K562 (cell line): Measurements from ENCODE around the gene SEC14L5. TPM values are rescaled to one million over a fixed set of nuclear protein-coding genes. Genes with fewer than 3 reads are reported as not detected.

ENCODE experiments used
- BHLHE40 ChIP-seq: IDR thresholded peaks from 2 replicates; pipeline ENCODE4 v1.6.1; 2011; ENCODE audit warnings: low read length, improper control_type of control experiment
- BRF1 ChIP-seq: IDR thresholded peaks from 3 replicates; pipeline ENCODE4 v1.6.1; 2011; ENCODE audit warnings: borderline replicate concordance, mild to moderate bottlenecking; ENCODE audit not compliant: insufficient read length; ENCODE audit errors: extremely low read depth
- CBFA2T3 ChIP-seq: fragments of 450-650 bp; IDR thresholded peaks from 2 replicates; pipeline ENCODE4 v1.6.1; 2017
- CBX1 ChIP-seq: sonication (generic); IDR thresholded peaks from 2 replicates; pipeline ENCODE4 v1.6.1; 2016; ENCODE audit warnings: antibody characterized with exemption, low read depth, mild to moderate bottlenecking
- CBX5 ChIP-seq: IDR thresholded peaks from 2 replicates; pipeline ENCODE4 v1.6.1; 2014; ENCODE audit warnings: low read depth, borderline replicate concordance
- DMBX1 ChIP-seq: fragments of 250-450 bp; sonication (Bioruptor Pico); IDR thresholded peaks from 2 replicates; pipeline ENCODE4 v1.8.0; 2022; ENCODE audit warnings: inconsistent platforms, mild to moderate bottlenecking, moderate library complexity, borderline replicate concordance
- MEIS2 ChIP-seq: fragments of 450-650 bp; IDR thresholded peaks from 2 replicates; pipeline ENCODE4 v1.6.1; 2014; ENCODE audit warnings: mild to moderate bottlenecking; ENCODE audit not compliant: partially characterized antibody
- SIN3A ChIP-seq, 2 experiments: fragments of 150-350 bp in 1 of 2; IDR thresholded peaks; 2 replicates each; pipeline ENCODE4 v1.6.1; 2011 to 2016; ENCODE audit warnings: borderline replicate concordance in 2 of 2, low read depth in 2 of 2, low read length in 2 of 2, mild to moderate bottlenecking in 2 of 2, moderate library complexity in 2 of 2; ENCODE audit not compliant: control insufficient read depth in 1 of 2
- SMAD1 ChIP-seq: fragments of 150-350 bp; IDR thresholded peaks from 2 replicates; pipeline ENCODE4 v1.6.1; 2014; ENCODE audit warnings: low read length, low read depth; ENCODE audit not compliant: partially characterized antibody
- SREBF2 ChIP-seq: sonication (generic); formaldehyde crosslinking; IDR thresholded peaks from 2 replicates; pipeline ENCODE4 v1.4.0; 2020; ENCODE audit warnings: mild to moderate bottlenecking, missing genetic modification reagents
- TCFL5 ChIP-seq: fragments of 250-450 bp; sonication (Bioruptor Pico); conservative IDR thresholded peaks from 2 replicates; pipeline ENCODE4 v1.6.1; 2021; ENCODE audit warnings: mild to moderate bottlenecking, moderate library complexity, matching md5 sums
- ZNF3 ChIP-seq: fragments of 250-450 bp; sonication (Bioruptor Pico); IDR thresholded peaks from 2 replicates; pipeline ENCODE4 v1.5.0; 2021; ENCODE audit warnings: mild to moderate bottlenecking, moderate library complexity
- ZNF324 ChIP-seq: fragments of 250-450 bp; sonication (Bioruptor Pico); IDR thresholded peaks from 2 replicates; pipeline ENCODE4 v1.4.0; 2020; ENCODE audit warnings: mild to moderate bottlenecking
- ZNF76 ChIP-seq: fragments of 250-450 bp; sonication (Bioruptor Pico); IDR thresholded peaks from 2 replicates; pipeline ENCODE4 v1.4.0; 2020; ENCODE audit warnings: mild to moderate bottlenecking, moderate library complexity, borderline replicate concordance
- polyA plus RNA-seq, 8 experiments: library from polyadenylated mRNA; depleted of rRNA in 4 of 8; stranded (reverse) in 5 of 8; unstranded in 3 of 8; fragments of >200 nt; fragmentation: Nextera tagmentation in 2 of 8; fragmentation: Illumina TruSeq in 1 of 8; extraction: Ambion mirVana in 2 of 8; extraction: Trizol in 1 of 8; gene quantifications; 2 replicates each; pipeline versions ENCODE4 v1.2.1 to v1.2.3, GENCODE V29; 2011 to 2014; ENCODE audit warnings: inconsistent platforms in 1 of 8, missing spikeins in 1 of 8
- total RNA-seq, 7 experiments: library from RNA; depleted of rRNA in 6 of 7; stranded (reverse); fragments of >200 nt in 6 of 7; fragmentation: Illumina TruSeq in 2 of 7; extraction: Trizol in 2 of 7; gene quantifications; 2 replicates each; pipeline versions ENCODE4 v1.2.1 to v1.2.3, GENCODE V29; 2011 to 2021; ENCODE audit warnings: low replicate concordance in 1 of 7
- TF ChIP-seq, protein P1 (sequence below): fragments of 250-450 bp; sonication (Bioruptor Pico); IDR thresholded peaks from 2 replicates; pipeline ENCODE4 v1.5.0; 2021
- TF ChIP-seq, protein P2 (sequence below), 2 experiments: IDR thresholded peaks in 1 of 2; conservative IDR thresholded peaks in 1 of 2; 2 replicates each; pipeline ENCODE4 v1.6.1; 2016; ENCODE audit warnings: low read depth in 2 of 2, mild to moderate bottlenecking in 1 of 2, missing compliant biosample characterization in 1 of 2, missing genetic modification characterization in 1 of 2, moderate library complexity in 1 of 2
- TF ChIP-seq, protein P3 (sequence below): sonication (generic); formaldehyde crosslinking; IDR thresholded peaks from 2 replicates; pipeline ENCODE4 v1.8.0; 2022; ENCODE audit warnings: mild to moderate bottlenecking, low read depth, missing genetic modification reagents
- TF ChIP-seq, protein P4 (sequence below): sonication (generic); formaldehyde crosslinking; IDR thresholded peaks from 2 replicates; pipeline ENCODE4 v1.8.0; 2023; ENCODE audit warnings: mild to moderate bottlenecking, missing genetic modification reagents

SEC14L5 gene
- total and polyA plus RNA-seq, 9 of the 15 experiments (the other 6 are each of a cell fraction or from before 2014, with no cell fraction given), result 0.11 TPM; not detected in 8

DNA sequence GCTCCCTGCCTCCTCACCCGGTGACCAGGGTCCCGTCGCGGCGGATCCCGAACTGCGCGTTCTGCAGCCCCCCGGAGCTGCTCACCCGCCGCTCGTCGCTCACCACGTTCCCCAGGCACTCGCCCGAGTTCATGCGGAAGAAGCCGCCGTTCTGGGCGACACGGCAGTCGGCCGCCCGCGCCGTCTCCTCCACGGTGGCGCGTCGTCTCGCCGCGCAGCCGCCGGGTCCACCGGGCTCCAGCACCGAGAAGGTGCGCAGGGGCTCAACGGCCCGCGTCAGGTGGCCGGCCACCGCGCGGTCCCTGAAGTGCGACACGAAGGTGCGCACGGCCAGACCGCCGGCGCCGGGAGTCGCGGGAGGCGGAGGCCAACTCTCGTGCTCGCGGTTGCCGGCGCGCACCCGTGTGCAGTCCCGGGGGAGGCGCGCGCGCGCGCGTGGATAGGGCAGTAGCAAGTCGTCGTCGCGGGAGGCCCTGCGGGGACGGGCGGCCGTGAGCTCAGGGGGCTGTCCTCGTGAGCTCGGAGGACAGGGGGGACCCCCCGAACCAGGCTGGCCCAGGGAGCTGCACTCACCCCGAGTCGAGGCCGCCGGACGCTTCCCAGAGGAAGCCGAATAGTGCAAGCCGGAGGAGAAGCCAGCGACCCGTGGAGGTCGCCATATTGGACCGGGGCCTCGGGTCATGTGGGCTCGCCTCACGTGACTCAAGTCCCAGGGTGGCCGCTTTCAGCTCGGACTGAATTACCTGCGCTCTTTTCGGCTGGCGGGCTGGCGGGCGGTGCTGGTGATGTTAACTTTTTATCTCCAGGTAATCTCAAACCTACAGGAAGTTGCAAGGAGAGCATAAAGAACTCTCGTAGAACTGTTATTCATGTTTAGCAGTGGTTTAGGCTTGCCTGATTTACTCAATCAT, 75.4 kb downstream of the SEC14L5 start, which contains the start of gene NAGPA (continued):
- TF ChIP-seq BRF1 (no peak), DMBX1 (CRISPR knock-in tag) (no peak), TCFL5 (no peak), SMAD1 (no peak), SIN3A (IDR thresholded peaks at IDR 0.05; ENCODE audit: borderline replicate concordance in 2 of 2, control insufficient read depth in 1 of 2, low read depth in 2 of 2, low read length in 2 of 2) (peak; percentile 98 to 99; a peak in 3 of 4 replicates), ZNF324 (no peak), CBFA2T3 (no peak), CBX5 (no peak), BHLHE40 (peak; percentile 88), CBX1 (peak; percentile 89), MEIS2 (no peak), ZNF76 (CRISPR knock-in tag) (no peak), ZNF3 (no peak), SREBF2 (CRISPR knock-in tag) (no peak)
- TF ChIP-seq, protein P1, sequence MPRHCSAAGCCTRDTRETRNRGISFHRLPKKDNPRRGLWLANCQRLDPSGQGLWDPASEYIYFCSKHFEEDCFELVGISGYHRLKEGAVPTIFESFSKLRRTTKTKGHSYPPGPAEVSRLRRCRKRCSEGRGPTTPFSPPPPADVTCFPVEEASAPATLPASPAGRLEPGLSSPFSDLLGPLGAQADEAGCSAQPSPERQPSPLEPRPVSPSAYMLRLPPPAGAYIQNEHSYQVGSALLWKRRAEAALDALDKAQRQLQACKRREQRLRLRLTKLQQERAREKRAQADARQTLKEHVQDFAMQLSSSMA, result no peak
- TF ChIP-seq, protein P2, sequence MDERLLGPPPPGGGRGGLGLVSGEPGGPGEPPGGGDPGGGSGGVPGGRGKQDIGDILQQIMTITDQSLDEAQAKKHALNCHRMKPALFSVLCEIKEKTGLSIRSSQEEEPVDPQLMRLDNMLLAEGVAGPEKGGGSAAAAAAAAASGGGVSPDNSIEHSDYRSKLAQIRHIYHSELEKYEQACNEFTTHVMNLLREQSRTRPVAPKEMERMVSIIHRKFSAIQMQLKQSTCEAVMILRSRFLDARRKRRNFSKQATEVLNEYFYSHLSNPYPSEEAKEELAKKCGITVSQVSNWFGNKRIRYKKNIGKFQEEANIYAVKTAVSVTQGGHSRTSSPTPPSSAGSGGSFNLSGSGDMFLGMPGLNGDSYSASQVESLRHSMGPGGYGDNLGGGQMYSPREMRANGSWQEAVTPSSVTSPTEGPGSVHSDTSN (CRISPR knock-in tag; IDR thresholded peaks at IDR 0.05; ENCODE audit: low read depth), result no peak
- TF ChIP-seq, protein P2 (tag; conservative IDR thresholded peaks at IDR 0.05; ENCODE audit: low read depth), result no peak
- TF ChIP-seq, protein P3, sequence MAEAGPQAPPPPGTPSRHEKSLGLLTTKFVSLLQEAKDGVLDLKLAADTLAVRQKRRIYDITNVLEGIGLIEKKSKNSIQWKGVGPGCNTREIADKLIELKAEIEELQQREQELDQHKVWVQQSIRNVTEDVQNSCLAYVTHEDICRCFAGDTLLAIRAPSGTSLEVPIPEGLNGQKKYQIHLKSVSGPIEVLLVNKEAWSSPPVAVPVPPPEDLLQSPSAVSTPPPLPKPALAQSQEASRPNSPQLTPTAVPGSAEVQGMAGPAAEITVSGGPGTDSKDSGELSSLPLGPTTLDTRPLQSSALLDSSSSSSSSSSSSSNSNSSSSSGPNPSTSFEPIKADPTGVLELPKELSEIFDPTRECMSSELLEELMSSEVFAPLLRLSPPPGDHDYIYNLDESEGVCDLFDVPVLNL (CRISPR knock-in tag), result no peak
- TF ChIP-seq, protein P4, sequence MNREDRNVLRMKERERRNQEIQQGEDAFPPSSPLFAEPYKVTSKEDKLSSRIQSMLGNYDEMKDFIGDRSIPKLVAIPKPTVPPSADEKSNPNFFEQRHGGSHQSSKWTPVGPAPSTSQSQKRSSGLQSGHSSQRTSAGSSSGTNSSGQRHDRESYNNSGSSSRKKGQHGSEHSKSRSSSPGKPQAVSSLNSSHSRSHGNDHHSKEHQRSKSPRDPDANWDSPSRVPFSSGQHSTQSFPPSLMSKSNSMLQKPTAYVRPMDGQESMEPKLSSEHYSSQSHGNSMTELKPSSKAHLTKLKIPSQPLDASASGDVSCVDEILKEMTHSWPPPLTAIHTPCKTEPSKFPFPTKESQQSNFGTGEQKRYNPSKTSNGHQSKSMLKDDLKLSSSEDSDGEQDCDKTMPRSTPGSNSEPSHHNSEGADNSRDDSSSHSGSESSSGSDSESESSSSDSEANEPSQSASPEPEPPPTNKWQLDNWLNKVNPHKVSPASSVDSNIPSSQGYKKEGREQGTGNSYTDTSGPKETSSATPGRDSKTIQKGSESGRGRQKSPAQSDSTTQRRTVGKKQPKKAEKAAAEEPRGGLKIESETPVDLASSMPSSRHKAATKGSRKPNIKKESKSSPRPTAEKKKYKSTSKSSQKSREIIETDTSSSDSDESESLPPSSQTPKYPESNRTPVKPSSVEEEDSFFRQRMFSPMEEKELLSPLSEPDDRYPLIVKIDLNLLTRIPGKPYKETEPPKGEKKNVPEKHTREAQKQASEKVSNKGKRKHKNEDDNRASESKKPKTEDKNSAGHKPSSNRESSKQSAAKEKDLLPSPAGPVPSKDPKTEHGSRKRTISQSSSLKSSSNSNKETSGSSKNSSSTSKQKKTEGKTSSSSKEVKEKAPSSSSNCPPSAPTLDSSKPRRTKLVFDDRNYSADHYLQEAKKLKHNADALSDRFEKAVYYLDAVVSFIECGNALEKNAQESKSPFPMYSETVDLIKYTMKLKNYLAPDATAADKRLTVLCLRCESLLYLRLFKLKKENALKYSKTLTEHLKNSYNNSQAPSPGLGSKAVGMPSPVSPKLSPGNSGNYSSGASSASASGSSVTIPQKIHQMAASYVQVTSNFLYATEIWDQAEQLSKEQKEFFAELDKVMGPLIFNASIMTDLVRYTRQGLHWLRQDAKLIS, result no peak
